ENCODE data around the gene AHDC1.
A peak's percentile ranks its signal among the peaks of the same experiment; 100 is the strongest.
"Not testable (repeated sequence)": the region's sequence is repeated elsewhere in the genome, so short reads cannot be mapped to it uniquely, and the experiment has no call there.

Gene AHDC1

GRCh38 chr1:27507960-27508665, 95.8 kb downstream of the AHDC1 start:
- DNase-seq (no peak), ATAC-seq (no peak)
- Mint-ChIP-seq H3K4me3 (no peak overlapping the region), H3K27me3 (no peaks in the 10 kb centered on the region), H3K4me1 (peaks cover 15% of the 10 kb centered on the region), H3K27ac (peak overlapping the region; percentile 4 to 63), H3K9me3 (no peaks in the 10 kb centered on the region)

GRCh38 chr1:27506703-27507102, 97.2 kb downstream of the AHDC1 start:
- DNase-seq (no peak), ATAC-seq (no peak)
- Mint-ChIP-seq H3K27me3 (no peaks in the 10 kb centered on the region), H3K9me3 (no peaks in the 10 kb centered on the region), H3K4me3 (no peak overlapping the region), H3K27ac (no peak overlapping the region), H3K4me1 (peaks cover 15% of the 10 kb centered on the region)

- Mint-ChIP-seq H3K4me1 (peaks cover 15% of the 10 kb centered on the region), H3K9me3 (no peaks in the 10 kb centered on the region), H3K27ac (no peak overlapping the region), H3K4me3 (no peak overlapping the region), H3K27me3 (no peaks in the 10 kb centered on the region)
- ATAC-seq (no peak), DNase-seq (no peak)
Observed at GRCh38 chr1:27505420-27505680, 98.6 kb downstream of the AHDC1 start.

DNA sequence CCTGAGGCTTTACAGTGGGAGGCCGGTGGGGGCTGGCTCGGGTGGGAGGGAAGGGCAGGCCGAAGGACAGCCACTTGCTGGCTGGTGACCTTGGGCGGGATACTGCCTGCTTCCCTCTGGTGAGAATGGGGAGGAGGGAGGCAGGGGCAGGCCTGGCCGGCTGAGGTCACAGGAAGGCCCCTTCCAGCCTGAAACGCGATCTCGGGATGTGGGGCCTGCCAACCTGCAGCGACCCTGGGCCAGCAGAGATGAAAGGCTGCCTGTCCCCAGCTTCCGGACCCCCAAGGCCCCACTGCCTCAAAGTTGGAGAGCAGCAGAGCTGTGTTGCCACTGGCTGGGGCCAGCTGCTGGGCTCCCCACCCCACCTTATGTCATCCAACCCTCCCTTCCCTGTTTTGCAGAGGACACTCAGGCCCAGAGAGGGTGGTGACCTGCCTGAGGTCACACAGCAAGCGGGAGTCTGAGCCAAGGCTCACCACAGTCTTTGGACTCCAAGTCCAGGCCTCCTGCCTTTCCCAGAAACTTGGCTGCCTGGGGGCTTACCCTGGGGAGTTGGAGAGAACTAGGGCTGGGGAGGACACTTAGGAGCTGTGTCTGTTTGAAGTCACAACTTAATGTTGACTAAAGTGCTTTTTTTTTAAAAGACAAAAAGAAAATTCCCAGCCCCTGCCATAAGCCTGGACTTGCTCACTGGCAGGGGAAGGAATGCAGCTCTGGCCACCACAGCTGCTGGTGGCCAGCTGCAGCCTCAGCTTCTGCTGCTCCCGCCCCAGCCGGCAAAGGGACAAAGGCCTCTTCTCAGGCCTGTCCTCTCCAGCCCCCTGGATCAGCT, 99.1 kb downstream of the AHDC1 start:
- peaks cover 15% of the 10 kb centered on the region for H3K4me1 Mint-ChIP-seq
- DNase-seq (no peak), ATAC-seq (no peak)
- no peak overlapping the region for H3K27ac Mint-ChIP-seq
- H3K4me3 Mint-ChIP-seq: no peak overlapping the region
- H3K9me3 Mint-ChIP-seq: no peaks in the 10 kb centered on the region
- H3K27me3 Mint-ChIP-seq: no peaks in the 10 kb centered on the region

GRCh38 chr1:27503844-27504587, 99.9 kb downstream of the AHDC1 start:
- peaks cover 10% of the 10 kb centered on the region for H3K4me1 Mint-ChIP-seq
- ATAC-seq: no peak
- DNase-seq: no peak
- no peaks in the 10 kb centered on the region for H3K27me3 Mint-ChIP-seq
- H3K27ac Mint-ChIP-seq: peak overlapping the region in 1 of 2 donors; percentile 31
- no peak overlapping the region for H3K4me3 Mint-ChIP-seq
- H3K9me3 Mint-ChIP-seq: no peaks in the 10 kb centered on the region

- no peak overlapping the region for H3K4me3 Mint-ChIP-seq
- no peak for ATAC-seq
- H3K4me1 Mint-ChIP-seq: peaks cover 4% of the 10 kb centered on the region
- no peaks in the 10 kb centered on the region for H3K27me3 Mint-ChIP-seq
- H3K9me3 Mint-ChIP-seq: no peaks in the 10 kb centered on the region
- H3K27ac Mint-ChIP-seq: no peak overlapping the region
- DNase-seq: no peak
Observed at GRCh38 chr1:27503033-27503432, 100.9 kb downstream of the AHDC1 start.

- H3K27me3 Mint-ChIP-seq, H3K4me3 Mint-ChIP-seq, ATAC-seq, H3K9me3 Mint-ChIP-seq, DNase-seq, H3K27ac Mint-ChIP-seq, H3K4me1 Mint-ChIP-seq: not testable (repeated sequence)
Observed at GRCh38 chr1:27501159-27501558, 102.8 kb downstream of the AHDC1 start.

GRCh38 chr1:27499142-27499541, 104.8 kb downstream of the AHDC1 start:
- no peak for DNase-seq
- Mint-ChIP-seq H3K4me1 (no peaks in the 10 kb centered on the region), H3K4me3 (no peak overlapping the region)

GRCh38 chr1:27496604-27497155, 107.3 kb downstream of the AHDC1 start:
- no peak for DNase-seq
- H3K9me3 Mint-ChIP-seq: no peaks in the 10 kb centered on the region
- peaks cover 14% of the 10 kb centered on the region for H3K4me1 Mint-ChIP-seq
- no peaks in the 10 kb centered on the region for H3K27me3 Mint-ChIP-seq
- no peak overlapping the region for H3K27ac Mint-ChIP-seq
- no peak for ATAC-seq
- no peak overlapping the region for H3K4me3 Mint-ChIP-seq

More at GRCh38 chr1:27499142-27499541, 104.8 kb downstream of the AHDC1 start:
- H3K27ac Mint-ChIP-seq: no peak overlapping the region
- no peaks in the 10 kb centered on the region for H3K27me3 Mint-ChIP-seq
- no peaks in the 10 kb centered on the region for H3K9me3 Mint-ChIP-seq
- no peak for ATAC-seq

DNA sequence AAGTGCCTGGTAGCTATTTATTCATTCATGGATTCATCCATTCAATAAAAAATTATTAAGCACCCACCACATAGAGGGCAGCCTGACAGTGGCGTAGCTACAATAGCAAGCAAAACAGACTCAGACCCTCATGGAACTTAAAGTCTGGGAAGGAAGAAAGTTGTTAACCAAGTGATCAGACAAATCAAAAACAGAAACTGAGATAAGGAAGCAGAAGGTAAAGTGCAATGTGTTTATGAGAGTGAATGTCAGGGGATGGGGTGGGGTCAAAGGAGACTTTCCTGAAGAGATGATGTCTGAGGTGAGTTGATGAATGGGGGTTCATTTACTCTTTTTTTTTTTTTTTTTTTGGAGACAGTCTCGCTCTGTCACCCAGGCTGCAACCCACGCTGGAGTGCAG, 111.1 kb downstream of the AHDC1 start:
- no peak overlapping the region for H3K4me3 Mint-ChIP-seq
- no peaks in the 10 kb centered on the region for H3K9me3 Mint-ChIP-seq
- H3K27me3 Mint-ChIP-seq: no peaks in the 10 kb centered on the region
- H3K4me1 Mint-ChIP-seq: peaks cover 34% of the 10 kb centered on the region
- DNase-seq (no peak), ATAC-seq (no peak)
- H3K27ac Mint-ChIP-seq: no peak overlapping the region

DNA sequence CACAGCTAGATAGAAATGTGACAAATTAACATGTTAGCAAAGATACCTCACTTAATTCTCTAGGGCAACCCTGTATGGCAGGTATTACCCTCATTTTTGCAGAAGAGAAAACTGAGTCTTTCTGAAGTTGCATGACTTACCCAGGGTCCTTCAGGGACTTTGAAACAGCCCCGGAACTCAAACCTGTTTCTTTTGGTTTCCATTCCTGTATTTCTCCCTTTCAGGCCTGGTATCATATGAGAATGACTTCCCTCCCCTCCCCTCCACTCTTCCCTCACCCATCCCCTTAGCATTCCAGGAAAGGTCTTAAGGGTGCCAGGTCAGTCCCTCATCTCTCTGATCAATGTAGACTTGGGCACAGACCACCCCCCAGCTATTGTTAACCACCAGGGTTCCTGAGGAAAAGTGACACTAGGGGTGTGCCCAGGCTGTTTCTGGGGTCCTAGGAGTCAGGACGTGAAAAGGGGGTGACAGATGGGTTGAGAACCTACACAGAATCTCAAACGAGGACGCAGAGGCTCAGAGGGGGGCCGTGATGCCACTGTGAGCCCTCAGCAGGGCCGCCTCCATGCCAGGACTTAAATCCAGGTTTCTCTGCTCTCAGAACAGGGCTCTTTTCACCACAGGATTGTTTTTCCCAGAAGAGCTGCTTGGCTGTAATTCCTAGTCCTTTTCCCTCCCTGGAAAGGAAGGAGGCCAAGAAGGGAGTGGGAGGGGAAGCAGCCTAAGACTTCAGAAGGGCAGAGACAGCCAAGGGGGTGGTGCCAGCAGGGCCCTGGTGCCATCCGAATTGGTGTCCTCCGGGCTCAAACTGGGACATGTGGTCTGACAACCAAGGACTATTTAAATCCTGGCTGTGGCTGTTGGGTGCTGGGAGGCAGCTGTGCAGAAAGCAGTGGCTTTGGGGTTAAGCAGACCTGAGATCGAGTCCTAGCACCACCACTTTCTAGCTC, 111.9 kb downstream of the AHDC1 start:
- peak overlapping the region in 1 of 2 donors; percentile 3 for H3K4me3 Mint-ChIP-seq
- peak overlapping the region in 1 of 2 donors; percentile 59 for H3K27ac Mint-ChIP-seq
- no peaks in the 10 kb centered on the region for H3K9me3 Mint-ChIP-seq
- peaks cover 35% of the 10 kb centered on the region for H3K4me1 Mint-ChIP-seq
- no peak for ATAC-seq
- H3K27me3 Mint-ChIP-seq: no peaks in the 10 kb centered on the region
- DNase-seq: no peak

DNA sequence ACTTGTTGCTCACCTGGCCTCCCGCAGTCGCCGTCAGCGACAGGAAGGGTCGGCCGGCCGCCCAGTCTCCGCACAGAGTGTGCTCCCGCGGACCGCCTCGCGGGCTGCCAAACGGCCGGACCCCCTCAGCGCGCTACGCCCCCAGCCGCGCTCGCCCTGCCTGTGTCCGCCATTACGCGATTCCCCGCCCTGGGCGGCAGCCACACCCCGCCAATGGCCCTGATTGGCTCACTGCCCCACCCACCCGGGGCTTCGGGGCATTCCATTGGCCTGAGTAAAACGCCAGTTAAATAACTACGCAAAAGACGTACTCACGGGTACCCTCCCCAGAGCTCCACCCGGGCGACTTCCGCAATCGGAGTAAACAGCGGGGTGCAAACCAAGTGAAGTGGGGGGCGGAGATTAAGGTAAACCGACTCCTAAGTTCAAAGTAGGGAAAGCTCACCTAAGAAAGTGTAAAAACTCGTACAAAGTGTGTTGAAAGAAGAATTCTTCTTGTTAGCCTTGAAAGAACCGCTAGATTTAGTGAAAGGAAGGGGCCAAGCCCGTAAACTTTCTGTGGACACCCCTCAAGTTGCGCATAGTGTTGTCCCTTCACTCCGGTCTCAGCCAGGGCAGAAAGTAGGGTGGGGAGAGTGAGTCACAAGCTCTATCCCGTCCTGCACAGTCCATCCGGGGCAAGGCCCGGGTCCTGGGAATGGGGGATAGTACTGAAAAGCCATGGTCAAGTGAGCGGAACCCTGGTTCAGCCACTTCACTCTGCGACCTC, 113.8 kb downstream of the AHDC1 start, which contains the start of gene WASF2:
Gene WASF2, minus strand, starts transcription at position 195 of the 769 bp plus-strand sequence. CDS start 61,277 bp downstream, outside the sequence.
- H3K27me3 Mint-ChIP-seq: no peaks in the 10 kb centered on the region
- peak; percentile 98 for ATAC-seq

GRCh38 chr1:27489501-27489972, 114.4 kb downstream of the AHDC1 start:
- H3K4me1 Mint-ChIP-seq: peaks cover 39% of the 10 kb centered on the region
- peak in 1 of 2 donors; percentile 51 for DNase-seq
- ATAC-seq: peak; percentile 38
- H3K27ac Mint-ChIP-seq: peak overlapping the region; percentile 53 to 100
- H3K4me3 Mint-ChIP-seq: peak overlapping the region; percentile 86 to 90
- H3K9me3 Mint-ChIP-seq: no peaks in the 10 kb centered on the region
- no peaks in the 10 kb centered on the region for H3K27me3 Mint-ChIP-seq

More for the DNA sequence above, 113.8 kb downstream of the AHDC1 start, which contains the start of gene WASF2:
- peak within 1 kb of the TSS; percentile 86 to 90 for H3K4me3 Mint-ChIP-seq
- H3K4me1 Mint-ChIP-seq: peaks cover 35% of the 10 kb centered on the region
- peak; percentile 98 for DNase-seq
- H3K27ac Mint-ChIP-seq: peak within 1 kb of the TSS; percentile 99 to 100
- H3K9me3 Mint-ChIP-seq: no peaks in the 10 kb centered on the region

Measured in stimulated activated naive CD8-positive, alpha-beta T cell treated with anti-CD3 and anti-CD28 coated beads, Interleukin-15, amount 100 ng/mL, for 72 hours (primary cell).